Thyroid gland (tissue), 4 donors: ENCODE measurements around the gene CISH.

Experiments used
- CTCF ChIP-seq, 6 experiments: fragments of 200-600 bp in 3 of 6; fragments of 450-650 bp in 3 of 6; sonication (generic) in 3 of 6; IDR thresholded peaks; one replicate each; pipeline ENCODE4 v1.5.1; 2016 to 2019; ENCODE audit warnings: antibody characterized with exemption in 6 of 6, mild to moderate bottlenecking in 2 of 6, inconsistent platforms in 1 of 6, moderate library complexity in 1 of 6
- POLR2A ChIP-seq, 2 donors: fragments of 450-650 bp; IDR thresholded peaks; one replicate each; pipeline ENCODE4 v1.6.1; 2017; ENCODE audit warnings: antibody characterized with exemption in 2 of 2, mild to moderate bottlenecking in 2 of 2, moderate library complexity in 1 of 2

- TF ChIP-seq CTCF (IDR thresholded peaks at IDR 0.05) (no peak), POLR2A (IDR thresholded peaks at IDR 0.05) (no peak)
Measured at GRCh38 chr3:50570508-50571279, 40.9 kb downstream of the CISH start.
